ENCODE results near the gene BIRC6. TPM values are rescaled to one million over a fixed set of nuclear protein-coding genes. Genes with fewer than 3 reads are reported as not detected.
"Not testable (repeated sequence)": the region's sequence is repeated elsewhere in the genome, so short reads cannot be mapped to it uniquely, and the experiment has no call there.

BIRC6 gene
- 31.6 and 70.8 TPM in 2 replicates for total RNA-seq (2014; rRNA removed; shearing (Covaris generic))

DNA sequence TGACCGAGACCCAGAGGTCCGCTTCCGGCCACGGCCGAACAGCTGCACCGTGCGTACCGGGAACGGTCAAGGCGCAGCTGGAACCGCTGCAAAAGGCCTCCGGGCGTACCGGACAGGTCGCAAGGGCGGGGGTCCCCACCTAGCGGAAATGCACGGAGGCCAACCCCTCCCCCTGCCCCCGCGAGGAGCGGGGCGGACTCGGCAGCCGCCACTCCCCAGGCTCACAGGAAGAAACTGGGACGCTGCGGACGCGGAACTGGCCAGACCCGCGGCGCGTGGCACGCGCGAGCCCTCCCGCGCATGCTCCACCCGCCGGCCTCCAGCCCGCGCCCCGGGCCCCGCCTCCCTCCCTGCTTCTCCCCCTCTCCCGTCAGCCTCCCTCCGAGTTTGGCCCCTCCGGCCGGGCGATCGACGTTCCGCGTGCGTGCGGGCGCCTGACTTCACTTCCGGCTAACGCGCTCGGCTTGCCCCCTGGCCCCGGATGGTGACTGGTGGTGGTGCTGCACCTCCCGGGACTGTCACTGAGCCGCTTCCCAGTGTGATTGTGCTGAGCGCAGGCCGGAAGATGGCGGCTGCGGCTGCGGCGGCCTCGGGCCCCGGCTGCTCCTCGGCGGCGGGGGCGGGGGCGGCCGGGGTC, at the start of gene BIRC6:
BIRC6 (plus strand) TSS at position 343 of the 637 bp plus-strand sequence; CDS start at position 482, 139 bp downstream.
- peak; percentile 98 for DNase-seq (ENCODE audit: low spot score)
- in situ Hi-C loops (cut with HindIII; ENCODE audit: low sequenced_read_pairs), result no loop called here

GRCh38 chr2:32310577-32310976, 46.2 kb upstream of the BIRC6 start:
- DNase-seq (ENCODE audit: low spot score), result no peak
- in situ Hi-C loops (cut with HindIII; ENCODE audit: low sequenced_read_pairs), result no loop called here

DNA sequence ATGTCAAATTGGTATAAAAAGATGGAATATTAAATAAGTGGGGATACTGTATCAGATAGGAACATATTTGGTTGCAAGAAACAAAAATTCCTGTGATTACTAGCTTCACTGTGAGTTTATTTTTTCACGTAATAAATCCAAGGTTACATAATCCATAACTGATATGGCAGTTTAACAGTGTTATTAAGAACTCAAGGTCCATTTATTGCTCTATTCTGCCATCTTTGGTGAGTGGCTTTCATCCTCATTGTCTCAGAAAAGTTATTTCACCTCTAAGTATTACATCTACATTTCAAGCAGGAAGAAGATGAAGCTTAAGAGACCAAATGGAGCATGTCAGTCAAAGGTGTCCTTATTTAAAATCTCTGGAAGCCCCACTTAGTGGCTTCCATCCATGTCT, 41.9 kb upstream of the BIRC6 start:
- in situ Hi-C loops (cut with HindIII; ENCODE audit: low sequenced_read_pairs), result no loop called here
- no peak for DNase-seq (ENCODE audit: low spot score)

- DNase-seq (ENCODE audit: low spot score); in situ Hi-C loops (cut with HindIII; ENCODE audit: low sequenced_read_pairs): not testable (repeated sequence)
Observed at GRCh38 chr2:32328679-32329078, 28.1 kb upstream of the BIRC6 start.

- DNase-seq (ENCODE audit: low spot score); in situ Hi-C loops (cut with HindIII; ENCODE audit: low sequenced_read_pairs): not testable (repeated sequence)
Observed at GRCh38 chr2:32329180-32329980, 27.4 kb upstream of the BIRC6 start.

GRCh38 chr2:32330136-32330535, 26.7 kb upstream of the BIRC6 start:
- DNase-seq (ENCODE audit: low spot score), result no peak
- in situ Hi-C loops (cut with HindIII; ENCODE audit: low sequenced_read_pairs), result no loop called here

DNA sequence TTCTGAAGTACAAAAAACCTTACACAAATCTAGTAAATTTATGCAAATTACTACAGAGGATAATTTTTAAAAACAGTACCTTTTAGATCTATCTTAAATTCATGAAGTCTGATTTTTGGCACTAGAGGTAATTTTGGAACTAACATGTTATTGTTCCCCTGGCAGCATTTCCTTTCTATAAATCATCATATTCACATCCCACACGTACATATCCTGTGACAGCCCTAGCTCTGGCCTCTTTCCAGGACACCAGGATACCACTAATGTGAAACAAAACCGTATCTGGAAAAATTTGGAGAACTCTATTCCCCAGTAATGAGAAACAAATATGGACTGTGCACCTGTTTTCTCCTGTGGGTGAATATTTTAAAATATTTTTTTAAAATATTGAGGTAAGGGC, 14.0 kb upstream of the BIRC6 start:
- DNase-seq (ENCODE audit: low spot score), result no peak
- in situ Hi-C loops (cut with HindIII; ENCODE audit: low sequenced_read_pairs), result no loop called here

DNA sequence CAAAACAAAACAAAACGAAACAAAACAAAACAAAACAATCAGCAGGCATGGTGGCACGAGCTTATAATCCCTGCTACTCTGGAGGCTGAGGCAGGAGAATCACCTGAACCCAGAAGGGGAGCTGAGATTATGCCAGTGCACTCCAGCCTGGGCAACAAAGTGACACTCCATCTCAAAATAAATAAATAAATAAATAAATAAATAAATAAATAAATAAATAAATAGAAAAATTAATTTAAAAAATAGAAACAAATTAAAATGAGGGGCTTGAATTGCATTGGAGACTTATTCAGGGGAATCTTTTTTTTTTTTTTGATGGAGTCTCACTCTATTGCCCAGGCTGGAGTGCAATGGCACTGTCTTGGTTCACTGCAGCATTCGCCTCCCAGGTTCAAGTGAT, 6.0 kb upstream of the BIRC6 start:
- DNase-seq (ENCODE audit: low spot score); in situ Hi-C loops (cut with HindIII; ENCODE audit: low sequenced_read_pairs): not testable (repeated sequence)

DNA sequence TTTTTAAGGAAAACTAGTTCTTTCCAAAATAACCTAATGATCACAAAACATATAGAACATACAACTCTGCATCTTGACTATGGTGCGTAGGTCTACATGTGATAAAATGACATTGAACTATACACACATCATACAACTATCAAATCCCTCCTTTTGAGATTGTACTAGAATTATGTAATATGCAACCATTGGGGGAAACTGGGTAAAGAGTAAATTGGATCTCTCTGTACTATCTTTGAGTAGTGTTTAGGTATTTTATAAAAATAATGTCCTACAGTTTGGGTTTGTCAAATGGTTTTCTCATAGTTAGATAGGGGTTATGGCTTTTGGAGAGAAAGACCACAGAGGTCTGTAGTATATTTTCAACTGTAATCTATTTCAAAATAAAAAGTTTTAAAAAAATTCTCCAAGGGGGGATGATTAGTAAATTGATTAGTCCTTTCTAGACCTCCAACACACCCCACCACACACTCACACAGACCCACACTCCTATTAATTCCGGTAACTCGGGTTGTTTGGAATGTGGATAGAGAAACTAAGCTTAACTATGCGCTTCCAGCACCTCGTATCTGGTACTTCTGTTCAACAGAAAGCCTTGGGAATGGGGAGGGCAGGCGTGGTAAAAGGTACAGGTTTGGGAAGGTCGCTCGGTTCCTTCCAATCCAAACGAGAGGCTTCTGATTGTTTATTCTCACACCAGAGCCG, 695 bp upstream of the BIRC6 start:
- in situ Hi-C loops (cut with HindIII; ENCODE audit: low sequenced_read_pairs), result no loop called here
- DNase-seq (ENCODE audit: low spot score), result peak; percentile 60

DNA sequence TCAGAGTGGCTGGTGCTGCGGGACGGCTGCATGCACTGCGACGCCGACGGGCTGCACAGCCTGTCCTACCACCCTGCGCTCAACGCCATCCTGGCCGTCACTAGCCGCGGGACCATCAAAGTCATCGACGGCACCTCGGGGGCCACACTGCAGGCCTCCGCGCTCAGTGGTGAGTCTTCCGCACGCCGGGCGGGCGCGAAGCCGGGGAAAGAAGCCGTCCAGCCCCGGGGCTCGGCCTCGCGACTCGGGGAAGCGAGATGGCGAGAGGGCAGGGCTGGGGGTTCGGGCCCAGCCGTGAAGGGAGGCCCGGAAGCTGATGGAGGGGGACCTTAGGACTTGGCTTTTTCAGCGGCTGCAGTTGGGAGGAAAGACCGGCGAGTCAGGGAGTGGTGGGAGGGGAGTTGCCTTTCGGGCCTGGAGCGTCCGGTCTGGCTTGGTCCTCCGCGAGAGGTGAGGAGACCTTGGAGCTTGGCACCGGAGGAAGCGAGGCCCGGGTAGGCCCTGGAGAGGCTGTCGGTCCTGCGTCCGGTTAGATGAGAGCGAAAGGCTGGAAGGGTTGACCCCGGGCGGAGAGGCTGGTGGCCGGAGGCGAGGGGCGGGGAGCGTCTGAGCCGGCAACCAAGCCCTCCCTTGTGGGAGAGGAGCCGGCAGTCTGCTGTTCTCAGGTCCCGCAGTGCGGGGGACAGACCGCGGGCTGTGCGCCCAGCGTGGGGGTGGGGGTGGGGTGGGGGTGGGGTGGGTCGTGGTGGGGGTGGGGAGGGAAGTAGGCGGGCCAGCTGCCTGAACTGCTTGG, 691 bp downstream of the BIRC6 start:
- in situ Hi-C loops (cut with HindIII; ENCODE audit: low sequenced_read_pairs), result no loop called here
- DNase-seq (ENCODE audit: low spot score), result peak; percentile 18

- in situ Hi-C loops (cut with HindIII; ENCODE audit: low sequenced_read_pairs), result no loop called here
- DNase-seq (ENCODE audit: low spot score), result no peak
Observed at GRCh38 chr2:32358111-32358482, 1.3 kb downstream of the BIRC6 start.

GRCh38 chr2:32360416-32360815, 3.6 kb downstream of the BIRC6 start:
- in situ Hi-C loops (cut with HindIII; ENCODE audit: low sequenced_read_pairs), result no loop called here

DNA sequence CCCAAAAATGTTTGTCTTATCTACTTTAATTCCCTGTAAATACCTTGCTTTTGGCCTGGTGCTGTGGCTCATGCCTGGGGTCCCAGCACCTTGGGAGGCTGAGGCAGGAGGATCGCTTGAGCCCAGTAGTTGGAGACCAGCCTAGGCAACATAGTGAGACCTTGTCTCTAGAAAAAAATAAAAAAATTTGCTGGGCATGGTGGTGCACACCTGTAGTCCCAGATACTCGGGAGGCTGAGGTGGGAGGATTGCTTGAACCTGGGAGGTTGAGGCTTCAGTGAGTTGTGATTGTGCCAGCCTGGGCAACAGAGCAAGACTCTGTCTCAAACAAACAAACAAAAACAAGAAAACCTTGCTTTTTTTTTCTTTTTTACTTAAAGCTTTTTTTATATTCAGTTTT, 6.2 kb downstream of the BIRC6 start:
- in situ Hi-C loops (cut with HindIII; ENCODE audit: low sequenced_read_pairs); DNase-seq (ENCODE audit: low spot score): not testable (repeated sequence)

More at GRCh38 chr2:32360416-32360815, 3.6 kb downstream of the BIRC6 start:
- no peak for DNase-seq (ENCODE audit: low spot score)

GRCh38 chr2:32363597-32363996, 6.8 kb downstream of the BIRC6 start:
- no peak for DNase-seq (ENCODE audit: low spot score)
- in situ Hi-C loops (cut with HindIII; ENCODE audit: low sequenced_read_pairs), result no loop called here

DNA sequence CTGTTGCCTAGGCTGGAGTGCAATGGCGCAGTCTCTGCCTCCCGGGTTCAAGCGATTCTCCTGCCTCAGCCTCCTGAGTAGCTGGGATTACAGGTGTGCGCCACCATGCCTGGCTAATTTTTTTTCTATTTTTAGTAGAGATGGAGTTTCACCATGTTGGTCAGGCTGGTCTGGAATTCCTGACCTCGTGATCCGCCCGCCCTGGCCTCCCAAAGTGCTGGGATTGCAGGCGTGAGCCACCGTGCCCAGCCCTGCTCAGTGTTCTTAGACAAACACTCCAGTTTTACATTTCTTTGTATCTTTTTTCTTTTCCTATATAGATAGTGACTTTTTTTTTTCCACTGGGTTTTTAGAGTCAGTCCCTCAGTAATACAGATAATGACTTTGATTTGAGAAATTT, 7.5 kb downstream of the BIRC6 start:
- in situ Hi-C loops (cut with HindIII; ENCODE audit: low sequenced_read_pairs); DNase-seq (ENCODE audit: low spot score): not testable (repeated sequence)

DNA sequence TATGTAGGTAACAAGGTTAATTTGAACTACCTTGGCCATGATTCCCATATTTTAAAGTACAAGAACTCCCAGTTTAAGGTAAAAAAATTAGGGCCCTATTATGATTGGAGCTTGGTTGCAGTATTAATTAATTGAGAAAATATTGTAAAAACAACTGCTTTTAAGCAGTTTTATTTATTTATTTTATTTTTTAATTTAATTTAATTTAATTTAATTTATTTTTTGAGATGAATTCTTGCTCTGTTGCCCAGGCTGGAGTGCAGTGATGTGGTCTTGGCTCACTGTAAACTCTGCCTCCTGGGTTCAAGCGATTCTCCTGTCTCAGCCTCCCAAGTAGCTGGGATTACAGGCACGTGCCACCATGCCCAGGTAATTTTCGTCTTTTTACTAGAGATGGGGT, 8.9 kb downstream of the BIRC6 start:
- DNase-seq (ENCODE audit: low spot score); in situ Hi-C loops (cut with HindIII; ENCODE audit: low sequenced_read_pairs): not testable (repeated sequence)

GRCh38 chr2:32366595-32366994, 9.8 kb downstream of the BIRC6 start:
- in situ Hi-C loops (cut with HindIII; ENCODE audit: low sequenced_read_pairs), result no loop called here

DNA sequence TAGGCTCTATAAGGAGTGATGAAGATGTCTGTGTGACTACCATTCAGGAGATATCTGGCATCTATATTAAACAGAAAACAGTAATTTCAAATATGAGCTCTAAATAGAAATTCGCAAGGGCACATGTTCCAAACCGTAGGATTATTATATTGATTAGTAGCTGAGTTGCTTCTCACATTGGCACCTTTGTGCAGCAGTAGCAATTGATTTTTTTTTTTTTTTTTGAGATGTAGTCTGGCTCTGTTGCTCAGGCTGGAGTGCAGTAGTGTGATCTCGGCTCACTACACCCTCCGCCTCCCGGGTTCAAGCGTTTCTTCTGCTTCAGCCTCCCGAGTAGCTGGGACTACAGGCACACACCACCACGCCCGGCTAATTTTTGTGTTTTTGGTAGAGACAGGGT, 12.4 kb downstream of the BIRC6 start:
- DNase-seq (ENCODE audit: low spot score), result no peak

More at GRCh38 chr2:32366595-32366994, 9.8 kb downstream of the BIRC6 start:
- no peak for DNase-seq (ENCODE audit: low spot score)

DNA sequence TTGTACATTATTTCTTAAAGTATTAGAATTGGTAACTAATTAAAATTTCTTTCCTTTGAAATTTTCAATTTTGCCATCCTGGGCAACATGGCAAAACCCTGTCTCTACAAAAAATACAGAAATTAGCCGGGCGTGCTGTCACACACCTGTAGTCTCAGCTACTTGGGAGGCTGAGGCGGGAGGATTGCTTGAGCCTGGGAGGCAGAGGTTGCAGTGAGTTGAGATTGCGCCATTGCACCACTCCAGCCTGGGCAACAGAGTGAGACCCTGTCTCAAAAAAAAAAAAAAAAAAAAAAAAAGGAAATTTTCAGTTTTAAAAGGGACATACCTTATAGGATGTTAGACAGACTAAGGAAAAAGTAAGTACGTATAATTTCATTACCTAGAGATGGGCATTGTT, 14.1 kb downstream of the BIRC6 start:
- DNase-seq (ENCODE audit: low spot score); in situ Hi-C loops (cut with HindIII; ENCODE audit: low sequenced_read_pairs): not testable (repeated sequence)

More for the DNA sequence above, 12.4 kb downstream of the BIRC6 start:
- in situ Hi-C loops (cut with HindIII; ENCODE audit: low sequenced_read_pairs), result no loop called here
